ENCODE results near the gene DNAJC18. TPM values are rescaled to one million over a fixed set of nuclear protein-coding genes. Genes with fewer than 3 reads are reported as not detected.

DNAJC18 gene
- total RNA-seq, 2 donors from 2014 or later = 5.9 to 8.5 TPM

Other genes starting within 250 kb of the DNAJC18 start
- gene SIL1, start 241.2 kb downstream of the DNAJC18 start, total RNA-seq = 10 to 100 TPM; 32.7 to 41.3 TPM
- gene MATR3, start 145.8 kb downstream of the DNAJC18 start, total RNA-seq = 100 to 1,000 TPM; 131 to 159 TPM
- 100 to 1,000 TPM in 1 of 2 donors, 10 to 100 TPM in 1; 97.6 to 156 TPM for gene PAIP2, start 97.7 kb downstream of the DNAJC18 start, total RNA-seq
- gene SLC23A1, start 56.2 kb downstream of the DNAJC18 start, total RNA-seq = not detected
- 1 to 10 TPM in 1 of 2 donors, under 1 TPM in 1; 0.70 to 1.3 TPM for gene MZB1, start 49.6 kb downstream of the DNAJC18 start, total RNA-seq
- 10 to 100 TPM; 15.8 to 28.6 TPM for gene PROB1, start 44.4 kb downstream of the DNAJC18 start, total RNA-seq
- 10 to 100 TPM in 1 of 2 donors, 1 to 10 TPM in 1; 9.5 to 29.7 TPM for gene SPATA24, start 35.4 kb downstream of the DNAJC18 start, total RNA-seq
- 10 to 100 TPM; 30.1 to 35.4 TPM for gene ECSCR, start 23.2 kb upstream of the DNAJC18 start, total RNA-seq
- gene SMIM33, start 31.5 kb upstream of the DNAJC18 start, total RNA-seq = not detected
- gene STING1, start 43.2 kb upstream of the DNAJC18 start, total RNA-seq = 100 to 1,000 TPM in 1 of 2 donors, 10 to 100 TPM in 1; 80.0 to 123 TPM
- 10 to 100 TPM; 54.3 to 73.6 TPM for gene UBE2D2, start 121.8 kb upstream of the DNAJC18 start, total RNA-seq
- gene CXXC5, start 208.8 kb upstream of the DNAJC18 start, total RNA-seq = 10 to 100 TPM; 57.9 to 59.5 TPM

All from right atrium auricular region (tissue), 2 donors.